ENCODE data around the gene CRACR2B.

- TF ChIP-seq EP300 (IDR thresholded peaks at IDR 0.05; ENCODE audit: borderline replicate concordance in 1 of 2, control insufficient read depth in 1 of 2, low read depth in 2 of 2, low read length in 2 of 2): no peak
- TF ChIP-seq, protein P1, sequence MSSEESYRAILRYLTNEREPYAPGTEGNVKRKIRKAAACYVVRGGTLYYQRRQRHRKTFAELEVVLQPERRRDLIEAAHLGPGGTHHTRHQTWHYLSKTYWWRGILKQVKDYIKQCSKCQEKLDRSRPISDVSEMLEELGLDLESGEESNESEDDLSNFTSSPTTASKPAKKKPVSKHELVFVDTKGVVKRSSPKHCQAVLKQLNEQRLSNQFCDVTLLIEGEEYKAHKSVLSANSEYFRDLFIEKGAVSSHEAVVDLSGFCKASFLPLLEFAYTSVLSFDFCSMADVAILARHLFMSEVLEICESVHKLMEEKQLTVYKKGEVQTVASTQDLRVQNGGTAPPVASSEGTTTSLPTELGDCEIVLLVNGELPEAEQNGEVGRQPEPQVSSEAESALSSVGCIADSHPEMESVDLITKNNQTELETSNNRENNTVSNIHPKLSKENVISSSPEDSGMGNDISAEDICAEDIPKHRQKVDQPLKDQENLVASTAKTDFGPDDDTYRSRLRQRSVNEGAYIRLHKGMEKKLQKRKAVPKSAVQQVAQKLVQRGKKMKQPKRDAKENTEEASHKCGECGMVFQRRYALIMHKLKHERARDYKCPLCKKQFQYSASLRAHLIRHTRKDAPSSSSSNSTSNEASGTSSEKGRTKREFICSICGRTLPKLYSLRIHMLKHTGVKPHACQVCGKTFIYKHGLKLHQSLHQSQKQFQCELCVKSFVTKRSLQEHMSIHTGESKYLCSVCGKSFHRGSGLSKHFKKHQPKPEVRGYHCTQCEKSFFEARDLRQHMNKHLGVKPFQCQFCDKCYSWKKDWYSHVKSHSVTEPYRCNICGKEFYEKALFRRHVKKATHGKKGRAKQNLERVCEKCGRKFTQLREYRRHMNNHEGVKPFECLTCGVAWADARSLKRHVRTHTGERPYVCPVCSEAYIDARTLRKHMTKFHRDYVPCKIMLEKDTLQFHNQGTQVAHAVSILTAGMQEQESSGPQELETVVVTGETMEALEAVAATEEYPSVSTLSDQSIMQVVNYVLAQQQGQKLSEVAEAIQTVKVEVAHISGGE (CRISPR knock-in tag; IDR thresholded peaks at IDR 0.05): no peak
- no peak for TF ChIP-seq ZZZ3 (IDR thresholded peaks at IDR 0.05; ENCODE audit: control insufficient read depth, insufficient read length, low read depth)
- no peak for TF ChIP-seq MXI1 (IDR thresholded peaks at IDR 0.05; ENCODE audit: low read depth, low read length)
- no peak for TF ChIP-seq ZBTB4 (CRISPR knock-in tag; IDR thresholded peaks at IDR 0.05)
- TF ChIP-seq ASH2L (IDR thresholded peaks at IDR 0.05; ENCODE audit: borderline replicate concordance, low read depth): no peak
- no peak for TF ChIP-seq PAX5 (IDR thresholded peaks at IDR 0.05; ENCODE audit: borderline replicate concordance, low read depth, low read length)
- TF ChIP-seq, protein P2, sequence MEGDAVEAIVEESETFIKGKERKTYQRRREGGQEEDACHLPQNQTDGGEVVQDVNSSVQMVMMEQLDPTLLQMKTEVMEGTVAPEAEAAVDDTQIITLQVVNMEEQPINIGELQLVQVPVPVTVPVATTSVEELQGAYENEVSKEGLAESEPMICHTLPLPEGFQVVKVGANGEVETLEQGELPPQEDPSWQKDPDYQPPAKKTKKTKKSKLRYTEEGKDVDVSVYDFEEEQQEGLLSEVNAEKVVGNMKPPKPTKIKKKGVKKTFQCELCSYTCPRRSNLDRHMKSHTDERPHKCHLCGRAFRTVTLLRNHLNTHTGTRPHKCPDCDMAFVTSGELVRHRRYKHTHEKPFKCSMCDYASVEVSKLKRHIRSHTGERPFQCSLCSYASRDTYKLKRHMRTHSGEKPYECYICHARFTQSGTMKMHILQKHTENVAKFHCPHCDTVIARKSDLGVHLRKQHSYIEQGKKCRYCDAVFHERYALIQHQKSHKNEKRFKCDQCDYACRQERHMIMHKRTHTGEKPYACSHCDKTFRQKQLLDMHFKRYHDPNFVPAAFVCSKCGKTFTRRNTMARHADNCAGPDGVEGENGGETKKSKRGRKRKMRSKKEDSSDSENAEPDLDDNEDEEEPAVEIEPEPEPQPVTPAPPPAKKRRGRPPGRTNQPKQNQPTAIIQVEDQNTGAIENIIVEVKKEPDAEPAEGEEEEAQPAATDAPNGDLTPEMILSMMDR (IDR thresholded peaks at IDR 0.05 in 2 of 3, conservative IDR thresholded peaks at IDR 0.05 in 1 of 3; ENCODE audit: control insufficient read depth in 2 of 3, extremely low read depth in 1 of 3, insufficient read depth in 1 of 3, low read depth in 3 of 3, low read length in 3 of 3): no peak
- TF ChIP-seq MYC (IDR thresholded peaks at IDR 0.05; ENCODE audit: insufficient read depth, insufficient read length, insufficient replicate concordance, low read length, severe bottlenecking): no peak
- TF ChIP-seq POLR2A (IDR thresholded peaks at IDR 0.05; ENCODE audit: low read depth, low read length): no peak
- no peak for TF ChIP-seq RAD21 (IDR thresholded peaks at IDR 0.05; ENCODE audit: insufficient read depth, low read depth, low read length)
- no peak for TF ChIP-seq ZBTB33 (IDR thresholded peaks at IDR 0.05)
- no peak for TF ChIP-seq TCF7 (IDR thresholded peaks at IDR 0.05; ENCODE audit: borderline replicate concordance)
Observed at GRCh38 chr11:871472-871871, 43.8 kb downstream of the CRACR2B start.
